ENCODE data around the gene ADARB2. TPM values are rescaled to one million over a fixed set of nuclear protein-coding genes. Genes with fewer than 3 reads are reported as not detected.

ADARB2 gene
- total and polyA plus RNA-seq, 2 experiments from 2014 or later, result 2.0 to 5.0 TPM

GRCh38 chr10:1563028-1563427, 174.3 kb downstream of the ADARB2 start:
- no peak for ATAC-seq
- no peaks in the 10 kb centered on the region for H3K27me3 ChIP-seq (ENCODE audit: insufficient read depth)
- H3K27ac ChIP-seq (ENCODE audit: low read depth), result no peak overlapping the region
- H4K20me1 ChIP-seq (replicated peaks; ENCODE audit: insufficient read depth), result no peaks in the 10 kb centered on the region
- H3K4me2 ChIP-seq, result no peak overlapping the region
- Mint-ChIP-seq H3K4me3 (no peak overlapping the region), H3K27ac (no peak overlapping the region), H3K9me3 (no peaks in the 10 kb centered on the region), H3K36me3 (ENCODE audit: low read depth) (no peaks in the 10 kb centered on the region), H3K4me1 (peaks cover 8% of the 10 kb centered on the region; the same call in 2 of the 3 replicates), H3K27me3 (ENCODE audit: insufficient read depth, low read depth, poor library complexity) (peaks cover 3% of the 10 kb centered on the region)
- H3K36me3 ChIP-seq (ENCODE audit: insufficient read depth), result no peaks in the 10 kb centered on the region
- no peak overlapping the region for H2AFZ ChIP-seq
- no peaks in the 10 kb centered on the region for H3K79me2 ChIP-seq (replicated peaks; ENCODE audit: insufficient read depth)
- H3F3A ChIP-seq (replicated peaks; ENCODE audit: low read depth), result no peaks in the 10 kb centered on the region
- no peak for DNase-seq (ENCODE audit: low spot score)
- H3K9me2 ChIP-seq (ENCODE audit: insufficient read depth), result no peaks in the 10 kb centered on the region
- no peak overlapping the region for H3K4me3 ChIP-seq
- peak; percentile 23 for TF ChIP-seq REST (IDR thresholded peaks at IDR 0.05; ENCODE audit: unreplicated experiment)
- no peak for TF ChIP-seq CTCF (conservative IDR thresholded peaks at IDR 0.05; ENCODE audit: low read depth in 2 of 2)
- no peaks in the 10 kb centered on the region for H3K4me1 ChIP-seq (ENCODE audit: insufficient read depth)

GRCh38 chr10:1561731-1562337, 175.5 kb downstream of the ADARB2 start:
- no peaks in the 10 kb centered on the region for H3K36me3 ChIP-seq (ENCODE audit: insufficient read depth)
- no peak for DNase-seq (ENCODE audit: low spot score)
- no peak overlapping the region for H3K27ac Mint-ChIP-seq

More at GRCh38 chr10:1561731-1562337, 175.5 kb downstream of the ADARB2 start:
- Mint-ChIP-seq H3K9me3 (no peaks in the 10 kb centered on the region), H3K36me3 (ENCODE audit: low read depth) (no peaks in the 10 kb centered on the region), H3K4me3 (no peak overlapping the region), H3K27me3 (ENCODE audit: insufficient read depth, low read depth, poor library complexity) (peaks cover 3% of the 10 kb centered on the region), H3K4me1 (peaks cover 10% of the 10 kb centered on the region; the same call in 2 of the 3 replicates)
- ATAC-seq, result no peak
- TF ChIP-seq EZH2 (IDR thresholded peaks at IDR 0.05; ENCODE audit: low read depth, unreplicated experiment) (no peak), EZH2phosphoT487 (IDR thresholded peaks at IDR 0.05; ENCODE audit: unreplicated experiment) (no peak), ZNF462 (CRISPR knock-in tag; IDR thresholded peaks at IDR 0.05) (no peak), ZNF114 (CRISPR knock-in tag; IDR thresholded peaks at IDR 0.05) (no peak)
- Histone ChIP-seq H3K4me3 (no peak overlapping the region), H3K79me2 (replicated peaks; ENCODE audit: insufficient read depth) (no peaks in the 10 kb centered on the region), H3K4me2 (no peak overlapping the region), H3K4me1 (ENCODE audit: insufficient read depth) (no peaks in the 10 kb centered on the region), H3K9me2 (ENCODE audit: insufficient read depth) (no peaks in the 10 kb centered on the region), H3K27ac (ENCODE audit: low read depth) (no peak overlapping the region), H3K27me3 (ENCODE audit: insufficient read depth) (no peaks in the 10 kb centered on the region), H2AFZ (no peak overlapping the region), H4K20me1 (replicated peaks; ENCODE audit: insufficient read depth) (no peaks in the 10 kb centered on the region), H3F3A (replicated peaks; ENCODE audit: low read depth) (no peaks in the 10 kb centered on the region)
